SK-N-MC (cell line): Measurements from ENCODE around the gene GPR108.

ENCODE experiments used
- DNase-seq: peaks from one replicate; pipeline ENCODE4 v3.0.0-alpha.2; 2011; ENCODE audit warnings: low read depth, low spot score
- H3K27ac ChIP-seq: fragments of 200-600 bp; sonication (generic); 2 replicates; pipeline ENCODE4 v1.5.1; 2016; ENCODE audit warnings: mixed run types
- H3K36me3 ChIP-seq: fragments of 200-600 bp; sonication (generic); 2 replicates; pipeline ENCODE4 v1.6.1; 2017; ENCODE audit warnings: antibody characterized with exemption, low read length, mixed read lengths; ENCODE audit not compliant: insufficient read depth
- H3K4me3 ChIP-seq: fragments of 200-600 bp; sonication (generic); 2 replicates; pipeline ENCODE4 v1.5.1; 2016
- H3K9ac ChIP-seq: fragments of 200-600 bp; sonication (generic); 2 replicates; pipeline ENCODE4 v1.8.0; 2017; ENCODE audit warnings: mixed run types, mixed read lengths; ENCODE audit not compliant: insufficient read length
- H3K9me3 ChIP-seq: fragments of 200-600 bp; sonication (generic); 2 replicates; pipeline ENCODE4 v1.6.1; 2017; ENCODE audit warnings: low read depth, mild to moderate bottlenecking, antibody characterized with exemption, low read length, moderate library complexity, mixed read lengths
- EZH2 ChIP-seq: fragments of 200-600 bp; sonication (generic); IDR thresholded peaks from one replicate; pipeline ENCODE4 v1.6.1; 2017; ENCODE audit warnings: antibody characterized with exemption
- FOXP2 ChIP-seq: optimal IDR thresholded peaks from 2 replicates; pipeline ENCODE3; 2011; ENCODE audit warnings: mild to moderate bottlenecking, moderate library complexity; ENCODE audit not compliant: insufficient read depth; ENCODE audit errors: extremely low read length, control extremely low read depth
- POLR2AphosphoS5 ChIP-seq: IDR thresholded peaks from 2 replicates; pipeline ENCODE4 v1.6.1; 2012; ENCODE audit warnings: mild to moderate bottlenecking, low read depth, low read length, borderline replicate concordance

Gene GPR108

GRCh38 chr19:6718741-6719539, 18.4 kb downstream of the GPR108 start:
- no peak overlapping the region for H3K9ac ChIP-seq
- no peak overlapping the region for H3K27ac ChIP-seq
- no peak overlapping the region for H3K4me3 ChIP-seq
- TF ChIP-seq EZH2 (no peak), FOXP2 (no peak), POLR2AphosphoS5 (no peak)
- DNase-seq: no peak
- H3K36me3 ChIP-seq: no peaks in the 10 kb centered on the region
- no peaks in the 10 kb centered on the region for H3K9me3 ChIP-seq

GRCh38 chr19:6718111-6718740, 19.2 kb downstream of the GPR108 start:
- Histone ChIP-seq H3K9me3 (no peaks in the 10 kb centered on the region), H3K27ac (no peak overlapping the region), H3K36me3 (no peaks in the 10 kb centered on the region), H3K9ac (no peak overlapping the region), H3K4me3 (no peak overlapping the region)
- no peak for DNase-seq
- TF ChIP-seq EZH2 (no peak), POLR2AphosphoS5 (no peak), FOXP2 (no peak)

- no peaks in the 10 kb centered on the region for H3K9me3 ChIP-seq
- no peaks in the 10 kb centered on the region for H3K36me3 ChIP-seq
- H3K4me3 ChIP-seq: no peak overlapping the region
- no peak overlapping the region for H3K27ac ChIP-seq
- no peak overlapping the region for H3K9ac ChIP-seq
- TF ChIP-seq EZH2 (no peak), POLR2AphosphoS5 (no peak), FOXP2 (no peak)
- no peak for DNase-seq
Measured at GRCh38 chr19:6717441-6717971, 19.9 kb downstream of the GPR108 start.

- no peaks in the 10 kb centered on the region for H3K36me3 ChIP-seq
- H3K9me3 ChIP-seq: no peaks in the 10 kb centered on the region
- no peak for DNase-seq
- TF ChIP-seq POLR2AphosphoS5 (no peak), EZH2 (no peak), FOXP2 (no peak)
- no peak overlapping the region for H3K9ac ChIP-seq
- no peak overlapping the region for H3K4me3 ChIP-seq
- no peak overlapping the region for H3K27ac ChIP-seq
Measured at GRCh38 chr19:6717036-6717435, 20.3 kb downstream of the GPR108 start.

- no peak overlapping the region for H3K4me3 ChIP-seq
- DNase-seq: no peak
- H3K27ac ChIP-seq: no peak overlapping the region
- no peaks in the 10 kb centered on the region for H3K9me3 ChIP-seq
- no peaks in the 10 kb centered on the region for H3K36me3 ChIP-seq
- H3K9ac ChIP-seq: no peak overlapping the region
- TF ChIP-seq EZH2 (no peak), FOXP2 (no peak), POLR2AphosphoS5 (no peak)
Measured at GRCh38 chr19:6716610-6716970, 20.8 kb downstream of the GPR108 start.

- DNase-seq: no peak
- Histone ChIP-seq H3K27ac (no peak overlapping the region), H3K9ac (no peak overlapping the region), H3K36me3 (no peaks in the 10 kb centered on the region), H3K9me3 (no peaks in the 10 kb centered on the region), H3K4me3 (no peak overlapping the region)
- TF ChIP-seq FOXP2 (no peak), POLR2AphosphoS5 (no peak), EZH2 (no peak)
Measured at GRCh38 chr19:6714749-6715555, 22.4 kb downstream of the GPR108 start.

GRCh38 chr19:6713773-6714692, 23.3 kb downstream of the GPR108 start:
- no peak overlapping the region for H3K27ac ChIP-seq
- no peak overlapping the region for H3K4me3 ChIP-seq
- no peaks in the 10 kb centered on the region for H3K36me3 ChIP-seq
- no peak for DNase-seq
- TF ChIP-seq EZH2: no peak
- no peak for TF ChIP-seq FOXP2
- no peak overlapping the region for H3K9ac ChIP-seq
- no peaks in the 10 kb centered on the region for H3K9me3 ChIP-seq
